ENCODE data around the gene CCL20. TPM values are rescaled to one million over a fixed set of nuclear protein-coding genes. Genes with fewer than 3 reads are reported as not detected.

The CCL20 gene
- total and polyA plus RNA-seq, 2 of the 13 experiments (the other 11 are each of a cell fraction or from before 2014, with no cell fraction given), result 223 to 903 TPM

DNA sequence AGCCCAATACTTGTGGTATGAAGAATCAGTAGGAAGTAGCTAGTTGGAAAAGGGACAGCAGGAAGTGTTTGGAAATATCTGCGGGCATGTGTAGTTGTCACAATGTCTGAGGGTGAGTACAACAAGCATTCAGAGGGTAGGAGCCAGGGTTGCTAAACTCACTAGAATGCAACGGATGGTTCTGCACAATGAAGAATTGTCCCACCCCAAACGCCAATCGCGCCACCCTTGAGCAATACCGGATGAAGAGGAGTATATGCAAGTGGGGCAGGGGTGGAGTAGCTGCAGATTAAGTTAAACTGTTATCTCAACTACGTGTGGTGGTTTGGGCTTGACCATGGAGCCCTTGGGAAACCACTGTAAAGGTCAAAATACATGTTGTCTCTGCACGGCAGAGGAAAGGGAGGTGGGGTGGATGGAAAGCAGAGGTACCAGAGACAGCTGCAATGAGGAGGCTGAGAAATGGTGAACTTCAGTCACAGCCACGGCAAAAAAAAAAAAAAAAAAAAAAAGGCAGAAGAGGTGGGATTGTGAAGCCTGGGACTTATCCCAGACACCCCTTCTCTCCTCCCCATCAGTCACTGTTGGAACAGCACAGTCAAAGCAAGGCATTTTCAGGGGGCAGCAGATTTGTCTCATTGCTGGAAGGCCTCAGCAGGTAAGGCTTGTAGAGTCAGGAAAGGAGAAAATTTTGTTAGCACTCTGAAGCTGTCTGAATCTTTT is 5.2 kb downstream of the CCL20 start (continued):
- TF ChIP-seq, protein P1, sequence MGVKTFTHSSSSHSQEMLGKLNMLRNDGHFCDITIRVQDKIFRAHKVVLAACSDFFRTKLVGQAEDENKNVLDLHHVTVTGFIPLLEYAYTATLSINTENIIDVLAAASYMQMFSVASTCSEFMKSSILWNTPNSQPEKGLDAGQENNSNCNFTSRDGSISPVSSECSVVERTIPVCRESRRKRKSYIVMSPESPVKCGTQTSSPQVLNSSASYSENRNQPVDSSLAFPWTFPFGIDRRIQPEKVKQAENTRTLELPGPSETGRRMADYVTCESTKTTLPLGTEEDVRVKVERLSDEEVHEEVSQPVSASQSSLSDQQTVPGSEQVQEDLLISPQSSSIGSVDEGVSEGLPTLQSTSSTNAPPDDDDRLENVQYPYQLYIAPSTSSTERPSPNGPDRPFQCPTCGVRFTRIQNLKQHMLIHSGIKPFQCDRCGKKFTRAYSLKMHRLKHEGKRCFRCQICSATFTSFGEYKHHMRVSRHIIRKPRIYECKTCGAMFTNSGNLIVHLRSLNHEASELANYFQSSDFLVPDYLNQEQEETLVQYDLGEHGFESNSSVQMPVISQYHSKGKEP (CRISPR knock-in tag; IDR thresholded peaks at IDR 0.05), result peak; percentile 74
- no peak for TF ChIP-seq ZNF782 (CRISPR knock-in tag; IDR thresholded peaks at IDR 0.05; ENCODE audit: borderline replicate concordance)
- TF ChIP-seq NKX3-1 (CRISPR knock-in tag; IDR thresholded peaks at IDR 0.05), result peak; percentile 92
- TF ChIP-seq ZNF274 (CRISPR knock-in tag; IDR thresholded peaks at IDR 0.05), result no peak; the same call in none of the 2 replicates
- TF ChIP-seq IKZF1 (IDR thresholded peaks at IDR 0.05), result no peak
- peak; percentile 90 for TF ChIP-seq NR2C2 (CRISPR knock-in tag; IDR thresholded peaks at IDR 0.05; ENCODE audit: borderline replicate concordance)
- TF ChIP-seq XRCC5 (optimal IDR thresholded peaks at IDR 0.05; ENCODE audit: low read length), result peak; percentile 76
- no peak for TF ChIP-seq ZNF776 (CRISPR knock-in tag; IDR thresholded peaks at IDR 0.05)
- peak; percentile 99 for TF ChIP-seq SOX13 (IDR thresholded peaks at IDR 0.05)
- TF ChIP-seq SOX13 (CRISPR knock-in tag; conservative IDR thresholded peaks at IDR 0.05 in 1 of 2, IDR thresholded peaks at IDR 0.05 in 1 of 2), result peak; percentile 31 to 100; a peak in 2 of 4 replicates
- TF ChIP-seq ZNF430 (CRISPR knock-in tag; IDR thresholded peaks at IDR 0.05), result peak; percentile 89; the same call in 1 of the 2 replicates
- TF ChIP-seq POLR2AphosphoS5 (IDR thresholded peaks at IDR 0.05; ENCODE audit: low read depth, low read length), result peak; percentile 66; the same call in 1 of the 2 replicates
- peak; percentile 95 for TF ChIP-seq ZNF230 (CRISPR knock-in tag; IDR thresholded peaks at IDR 0.05)
- TF ChIP-seq GATAD1 (CRISPR knock-in tag; IDR thresholded peaks at IDR 0.05), result no peak
- peak; percentile 96 for TF ChIP-seq IRF2 (CRISPR knock-in tag; IDR thresholded peaks at IDR 0.05)
- TF ChIP-seq TARDBP (CRISPR knock-in tag; IDR thresholded peaks at IDR 0.05), result peak; percentile 100
- peak; percentile 83 for TF ChIP-seq THAP11 (CRISPR knock-in tag; IDR thresholded peaks at IDR 0.05)
- no peak for TF ChIP-seq ZNF850 (CRISPR knock-in tag; conservative IDR thresholded peaks at IDR 0.05)
- peak; percentile 100 for TF ChIP-seq SP5 (CRISPR knock-in tag; IDR thresholded peaks at IDR 0.05; ENCODE audit: borderline replicate concordance, low read depth)
- no peak for TF ChIP-seq ZBTB14 (CRISPR knock-in tag; IDR thresholded peaks at IDR 0.05)
- TF ChIP-seq ZNF788 (CRISPR knock-in tag; IDR thresholded peaks at IDR 0.05; ENCODE audit: borderline replicate concordance), result peak; percentile 96; the same call in 1 of the 2 replicates
- TF ChIP-seq NFKB2 (CRISPR knock-in tag; IDR thresholded peaks at IDR 0.05; ENCODE audit: borderline replicate concordance), result no peak
- TF ChIP-seq RFX3 (CRISPR knock-in tag; IDR thresholded peaks at IDR 0.05), result no peak
- TF ChIP-seq ZNF816 (CRISPR knock-in tag; IDR thresholded peaks at IDR 0.05; ENCODE audit: borderline replicate concordance), result no peak
- peak; percentile 72; the same call in 1 of the 2 replicates for TF ChIP-seq ZNF619 (CRISPR knock-in tag; IDR thresholded peaks at IDR 0.05)
- TF ChIP-seq POLR2AphosphoS2 (IDR thresholded peaks at IDR 0.05; ENCODE audit: low read depth, low read length), result peak; percentile 90; the same call in 1 of the 2 replicates
- no peak for TF ChIP-seq ZNF530 (CRISPR knock-in tag; IDR thresholded peaks at IDR 0.05; ENCODE audit: low read depth)
- TF ChIP-seq SETDB1 (CRISPR knock-in tag; IDR thresholded peaks at IDR 0.05; ENCODE audit: borderline replicate concordance), result peak; percentile 66
- 0 out of 2 replicates have a peak, but pooled peaks have one; percentile 51 for TF ChIP-seq ZFP82 (CRISPR knock-in tag; IDR thresholded peaks at IDR 0.05; ENCODE audit: borderline replicate concordance)
- peak; percentile 97 for TF ChIP-seq HOXD1 (CRISPR knock-in tag; IDR thresholded peaks at IDR 0.05)
- no peak for TF ChIP-seq NFIB (CRISPR knock-in tag; IDR thresholded peaks at IDR 0.05; ENCODE audit: borderline replicate concordance)
